Measurements from ENCODE around the gene PHYKPL.

GRCh38 chr5:178215280-178216002 lies 17.2 kb downstream of the PHYKPL start:
- TF ChIP-seq GATA2 (IDR thresholded peaks at IDR 0.05; ENCODE audit: low read depth, low read length) (no peak), GATA3 (IDR thresholded peaks at IDR 0.05; ENCODE audit: low read depth, low read length) (no peak)

Data from SH-SY5Y (cell line).